Body of pancreas (tissue), 4 donors: ENCODE results near the gene NUP214.

ENCODE experiments used
- CTCF ChIP-seq, 7 experiments: fragments of 450-650 bp in 4 of 7; fragments of 200-600 bp in 3 of 7; sonication (generic) in 3 of 7; IDR thresholded peaks; one replicate each; pipeline ENCODE4 v1.5.1; 2016 to 2019; ENCODE audit warnings: antibody characterized with exemption in 7 of 7
- POLR2A ChIP-seq, 3 donors: fragments of 450-650 bp; IDR thresholded peaks; one replicate each; pipeline ENCODE4 v1.6.1; 2016; ENCODE audit warnings: antibody characterized with exemption in 3 of 3, mild to moderate bottlenecking in 2 of 3

- no peak for TF ChIP-seq CTCF (IDR thresholded peaks at IDR 0.05)
- TF ChIP-seq POLR2A (IDR thresholded peaks at IDR 0.05) = no peak
Measured at GRCh38 chr9:131081868-131082267, 43.5 kb upstream of the NUP214 start.
